Measurements from ENCODE around the gene DUSP3. TPM values are rescaled to one million over a fixed set of nuclear protein-coding genes. Genes with fewer than 3 reads are reported as not detected.

The DUSP3 gene
- total RNA-seq, 2 experiments from 2014 or later = 9.0 to 9.8 TPM

GRCh38 chr17:43728081-43728480 is 50.7 kb downstream of the DUSP3 start:
- H2AFZ ChIP-seq (ENCODE audit: low read length) = no peak overlapping the region
- POLR2A ChIA-PET = interaction anchor here (0.6 kb wide), 1 partner anchor 421 kb away, joined by 3 read pairs; no protein-coding TSS in a partner anchor
- CTCF ChIA-PET (ENCODE audit: unreplicated experiment) = no interaction called here
- no peaks in the 10 kb centered on the region for H3K36me3 ChIP-seq (ENCODE audit: insufficient read depth, low read length)
- TF ChIP-seq CTCF (conservative IDR thresholded peaks at IDR 0.05; ENCODE audit: low read length) (no peak), EZH2phosphoT487 (IDR thresholded peaks at IDR 0.05; ENCODE audit: borderline replicate concordance, low read depth, low read length) (no peak)
- H3K79me2 ChIP-seq (ENCODE audit: insufficient read depth, low read depth, low read length) = no peaks in the 10 kb centered on the region
- no peaks in the 10 kb centered on the region for H3K9me2 ChIP-seq (ENCODE audit: insufficient read depth, low read length)
- H3K9me3 ChIP-seq (ENCODE audit: low read length) = no peaks in the 10 kb centered on the region
- H3K4me1 ChIP-seq (ENCODE audit: insufficient read depth, low read length, poor library complexity, severe bottlenecking) = no peaks in the 10 kb centered on the region
- DNase-seq (ENCODE audit: low spot score) = no peak
- no peaks in the 10 kb centered on the region for H4K20me1 ChIP-seq (ENCODE audit: insufficient read depth, low read length)
- intact Hi-C loops (cut with micrococcal nuclease; ENCODE audit: unreplicated experiment) = no loop called here
- no peak overlapping the region for H3K4me2 ChIP-seq (ENCODE audit: low read length)
- no peak overlapping the region for H3K27ac ChIP-seq (ENCODE audit: low read depth, low read length, poor library complexity, severe bottlenecking)
- no peak overlapping the region for H3K4me3 ChIP-seq (ENCODE audit: low read depth, low read length, poor library complexity, severe bottlenecking)
- no TSS peak for BruUV-seq (replicated peaks)

- Histone ChIP-seq H3K4me3 (ENCODE audit: low read depth, low read length, poor library complexity, severe bottlenecking) (no peak overlapping the region), H3K4me2 (ENCODE audit: low read length) (no peak overlapping the region), H2AFZ (ENCODE audit: low read length) (no peak overlapping the region), H3K9me2 (ENCODE audit: insufficient read depth, low read length) (no peaks in the 10 kb centered on the region), H3K4me1 (ENCODE audit: insufficient read depth, low read length, poor library complexity, severe bottlenecking) (no peaks in the 10 kb centered on the region), H3K27ac (ENCODE audit: low read depth, low read length, poor library complexity, severe bottlenecking) (no peak overlapping the region), H3K79me2 (ENCODE audit: insufficient read depth, low read depth, low read length) (no peaks in the 10 kb centered on the region), H3K36me3 (ENCODE audit: insufficient read depth, low read length) (no peaks in the 10 kb centered on the region), H3K9me3 (ENCODE audit: low read length) (no peaks in the 10 kb centered on the region), H4K20me1 (ENCODE audit: insufficient read depth, low read length) (no peaks in the 10 kb centered on the region)
- DNase-seq (ENCODE audit: low spot score) = no peak
- POLR2A ChIA-PET = no interaction called here
- intact Hi-C loops (cut with micrococcal nuclease; ENCODE audit: unreplicated experiment) = no loop called here
- CTCF ChIA-PET (ENCODE audit: unreplicated experiment) = no interaction called here
- TF ChIP-seq EZH2phosphoT487 (IDR thresholded peaks at IDR 0.05; ENCODE audit: borderline replicate concordance, low read depth, low read length) (no peak), CTCF (conservative IDR thresholded peaks at IDR 0.05; ENCODE audit: low read length) (no peak)
- no TSS peak for BruUV-seq (replicated peaks)
These were observed 54.9 kb downstream of the DUSP3 start for GRCh38 chr17:43723697-43724359.

DNA sequence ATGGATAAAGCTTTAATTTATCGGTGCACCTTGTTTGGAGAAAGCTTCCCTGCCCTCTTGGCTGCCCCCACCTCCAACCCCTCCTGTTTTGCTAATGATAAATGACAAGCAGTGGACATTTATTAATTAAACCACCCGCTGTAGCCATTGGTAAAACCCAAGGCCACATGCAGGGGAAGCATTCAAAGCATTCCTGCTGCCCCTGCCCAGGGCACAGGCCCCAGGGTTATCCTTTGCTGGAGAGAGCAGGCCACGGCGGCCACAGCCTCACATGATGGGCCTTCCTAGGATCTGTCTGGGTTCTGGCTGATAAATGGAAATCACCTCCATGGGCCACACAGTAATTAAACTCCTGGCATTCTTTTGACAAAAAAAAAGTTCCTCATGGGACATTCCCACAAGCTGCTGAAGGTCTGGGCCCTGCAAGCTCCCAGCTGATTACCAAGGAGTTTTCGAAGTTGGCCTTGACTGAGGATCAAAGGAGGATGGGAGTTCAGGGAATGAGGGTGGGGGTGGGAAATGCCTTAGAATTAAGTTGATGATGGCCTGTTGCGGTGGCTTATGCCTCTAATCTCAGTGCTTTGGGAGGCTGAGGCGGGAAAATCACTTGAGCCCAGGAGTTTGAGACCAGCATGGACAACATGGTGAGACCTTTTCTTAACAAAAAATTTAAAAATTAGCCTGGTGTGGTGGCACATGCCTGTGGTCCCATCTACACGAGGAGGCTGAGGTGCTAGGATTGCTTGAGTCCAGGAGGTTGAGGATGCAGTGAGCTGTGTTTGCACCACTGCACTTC is 55.7 kb downstream of the DUSP3 start:
- H3K9me3 ChIP-seq (ENCODE audit: low read length) = no peaks in the 10 kb centered on the region
- no TSS peak for BruUV-seq (replicated peaks)

More for the DNA sequence above, 55.7 kb downstream of the DUSP3 start:
- Histone ChIP-seq H3K36me3 (ENCODE audit: insufficient read depth, low read length) (no peaks in the 10 kb centered on the region), H3K4me1 (ENCODE audit: insufficient read depth, low read length, poor library complexity, severe bottlenecking) (no peaks in the 10 kb centered on the region), H3K9me2 (ENCODE audit: insufficient read depth, low read length) (no peaks in the 10 kb centered on the region), H3K4me2 (ENCODE audit: low read length) (no peak overlapping the region), H3K4me3 (ENCODE audit: low read depth, low read length, poor library complexity, severe bottlenecking) (no peak overlapping the region), H3K79me2 (ENCODE audit: insufficient read depth, low read depth, low read length) (no peaks in the 10 kb centered on the region), H3K27ac (ENCODE audit: low read depth, low read length, poor library complexity, severe bottlenecking) (no peak overlapping the region), H2AFZ (ENCODE audit: low read length) (no peak overlapping the region), H4K20me1 (ENCODE audit: insufficient read depth, low read length) (no peaks in the 10 kb centered on the region)
- intact Hi-C loops (cut with micrococcal nuclease; ENCODE audit: unreplicated experiment) = no loop called here
- TF ChIP-seq EZH2phosphoT487 (IDR thresholded peaks at IDR 0.05; ENCODE audit: borderline replicate concordance, low read depth, low read length) (no peak), CTCF (conservative IDR thresholded peaks at IDR 0.05; ENCODE audit: low read length) (no peak)
- DNase-seq (ENCODE audit: low spot score) = no peak
- POLR2A ChIA-PET = no interaction called here
- CTCF ChIA-PET (ENCODE audit: unreplicated experiment) = no interaction called here
